Astrocyte of the spinal cord (primary cell): Measurements from ENCODE around the gene BAIAP2.

Experiments used
- DNase-seq: peaks from one replicate; pipeline ENCODE4 v3.0.0; 2011; ENCODE audit warnings: low read depth, low spot score
- H3K4me3 ChIP-seq: 2 replicates; pipeline ENCODE4 v1.5.1; 2011; ENCODE audit warnings: low read depth, mild to moderate bottlenecking, low read length, moderate library complexity
- in situ Hi-C: cut with HindIII; loops from 2 replicates; pipeline ENCODE4 v1.10.0; 2017; ENCODE audit warnings: low sequenced_read_pairs
- TF ChIP-seq, protein P1 (sequence below): IDR thresholded peaks from 2 replicates; pipeline ENCODE4 v1.5.1; 2012; ENCODE audit warnings: low read depth, mild to moderate bottlenecking, low read length, inconsistent platforms

The BAIAP2 gene

DNA sequence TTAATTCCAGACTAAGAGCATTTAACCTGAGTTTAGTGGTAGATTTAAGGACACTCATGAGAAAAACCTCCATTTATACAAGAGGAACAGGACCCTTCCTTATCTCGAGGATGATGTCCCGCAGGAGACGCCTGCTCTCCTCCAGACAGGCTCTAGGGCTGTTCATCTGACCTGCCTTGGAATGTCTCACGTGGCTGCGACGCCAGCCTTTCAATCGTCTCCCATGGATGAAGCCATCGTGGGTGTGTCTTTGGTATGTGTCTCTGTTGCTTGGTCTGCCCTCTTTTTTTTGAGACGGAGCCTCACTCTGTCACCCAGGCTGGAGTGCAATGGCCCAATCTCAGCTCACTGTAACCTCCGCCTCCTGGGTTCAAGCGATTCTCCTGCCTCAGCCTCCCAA is 26.8 kb upstream of the BAIAP2 start:
- TF ChIP-seq, protein P1, sequence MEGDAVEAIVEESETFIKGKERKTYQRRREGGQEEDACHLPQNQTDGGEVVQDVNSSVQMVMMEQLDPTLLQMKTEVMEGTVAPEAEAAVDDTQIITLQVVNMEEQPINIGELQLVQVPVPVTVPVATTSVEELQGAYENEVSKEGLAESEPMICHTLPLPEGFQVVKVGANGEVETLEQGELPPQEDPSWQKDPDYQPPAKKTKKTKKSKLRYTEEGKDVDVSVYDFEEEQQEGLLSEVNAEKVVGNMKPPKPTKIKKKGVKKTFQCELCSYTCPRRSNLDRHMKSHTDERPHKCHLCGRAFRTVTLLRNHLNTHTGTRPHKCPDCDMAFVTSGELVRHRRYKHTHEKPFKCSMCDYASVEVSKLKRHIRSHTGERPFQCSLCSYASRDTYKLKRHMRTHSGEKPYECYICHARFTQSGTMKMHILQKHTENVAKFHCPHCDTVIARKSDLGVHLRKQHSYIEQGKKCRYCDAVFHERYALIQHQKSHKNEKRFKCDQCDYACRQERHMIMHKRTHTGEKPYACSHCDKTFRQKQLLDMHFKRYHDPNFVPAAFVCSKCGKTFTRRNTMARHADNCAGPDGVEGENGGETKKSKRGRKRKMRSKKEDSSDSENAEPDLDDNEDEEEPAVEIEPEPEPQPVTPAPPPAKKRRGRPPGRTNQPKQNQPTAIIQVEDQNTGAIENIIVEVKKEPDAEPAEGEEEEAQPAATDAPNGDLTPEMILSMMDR: no peak
- in situ Hi-C loops: no loop called here
- H3K4me3 ChIP-seq: no peak overlapping the region
- DNase-seq: no peak

DNA sequence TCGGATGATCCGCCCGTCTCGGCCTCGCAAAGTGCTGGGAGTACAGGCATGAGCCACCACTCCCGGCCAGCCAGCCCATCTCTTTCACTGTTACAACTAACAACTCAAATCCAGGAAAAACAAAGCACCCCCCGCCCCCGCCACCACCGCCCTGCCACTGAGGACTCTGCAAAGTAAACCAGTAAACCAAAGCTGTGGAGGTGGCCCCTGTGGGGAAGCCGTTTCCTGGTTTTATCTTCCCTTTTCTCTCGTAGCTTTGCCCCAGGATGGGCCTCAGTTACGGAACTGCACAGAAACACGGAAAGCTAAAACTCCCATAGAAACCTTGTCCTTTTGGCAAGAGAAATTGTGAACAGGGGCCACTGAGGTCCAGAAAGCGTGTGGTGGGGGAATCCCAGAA is 25.8 kb upstream of the BAIAP2 start:
- TF ChIP-seq, protein P1: no peak
- no peak overlapping the region for H3K4me3 ChIP-seq
- in situ Hi-C loops: no loop called here
- no peak for DNase-seq

DNA sequence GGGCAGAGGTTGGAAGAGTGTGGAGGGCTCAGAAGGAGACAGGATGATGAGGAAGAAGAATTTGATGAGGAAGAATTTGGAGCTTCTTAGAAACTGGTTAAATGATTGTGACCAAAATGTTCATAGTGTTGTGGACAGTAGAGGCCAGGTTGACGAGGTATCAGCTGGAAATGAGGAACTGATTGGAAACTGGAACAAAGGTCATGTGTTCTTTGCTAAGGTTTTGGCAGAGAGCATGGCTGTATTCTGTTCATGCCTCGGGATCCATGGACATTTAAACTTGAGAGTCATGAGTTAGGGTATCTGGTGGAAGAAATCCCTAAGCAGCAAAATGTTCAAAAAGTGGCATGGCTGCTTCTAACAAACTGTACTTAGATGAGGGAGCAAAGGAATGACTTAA is 24.0 kb upstream of the BAIAP2 start:
- no peak for DNase-seq
- TF ChIP-seq, protein P1: no peak
- no peak overlapping the region for H3K4me3 ChIP-seq
- in situ Hi-C loops: no loop called here

DNA sequence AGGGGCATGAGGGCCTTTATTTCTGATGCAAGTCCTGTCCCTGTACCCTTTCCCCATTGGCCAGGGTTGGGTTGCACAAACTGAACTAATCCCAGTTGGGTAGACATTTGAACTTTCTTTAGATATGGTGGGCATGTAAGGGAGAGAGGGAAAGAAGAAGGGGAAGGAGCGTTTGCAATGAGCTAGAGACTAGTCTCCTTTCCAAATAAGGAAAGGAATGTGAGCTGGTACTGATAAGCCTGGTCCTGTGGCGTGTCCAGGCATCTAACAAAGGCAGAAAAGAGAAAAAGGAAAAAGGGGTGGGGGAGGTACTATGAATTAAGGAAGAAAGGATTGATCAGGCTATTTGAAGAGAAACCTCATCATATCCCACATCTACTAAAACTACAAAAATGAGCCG is 23.0 kb upstream of the BAIAP2 start:
- DNase-seq: no peak
- H3K4me3 ChIP-seq: no peak overlapping the region
- in situ Hi-C loops: no loop called here
- TF ChIP-seq, protein P1: no peak

DNA sequence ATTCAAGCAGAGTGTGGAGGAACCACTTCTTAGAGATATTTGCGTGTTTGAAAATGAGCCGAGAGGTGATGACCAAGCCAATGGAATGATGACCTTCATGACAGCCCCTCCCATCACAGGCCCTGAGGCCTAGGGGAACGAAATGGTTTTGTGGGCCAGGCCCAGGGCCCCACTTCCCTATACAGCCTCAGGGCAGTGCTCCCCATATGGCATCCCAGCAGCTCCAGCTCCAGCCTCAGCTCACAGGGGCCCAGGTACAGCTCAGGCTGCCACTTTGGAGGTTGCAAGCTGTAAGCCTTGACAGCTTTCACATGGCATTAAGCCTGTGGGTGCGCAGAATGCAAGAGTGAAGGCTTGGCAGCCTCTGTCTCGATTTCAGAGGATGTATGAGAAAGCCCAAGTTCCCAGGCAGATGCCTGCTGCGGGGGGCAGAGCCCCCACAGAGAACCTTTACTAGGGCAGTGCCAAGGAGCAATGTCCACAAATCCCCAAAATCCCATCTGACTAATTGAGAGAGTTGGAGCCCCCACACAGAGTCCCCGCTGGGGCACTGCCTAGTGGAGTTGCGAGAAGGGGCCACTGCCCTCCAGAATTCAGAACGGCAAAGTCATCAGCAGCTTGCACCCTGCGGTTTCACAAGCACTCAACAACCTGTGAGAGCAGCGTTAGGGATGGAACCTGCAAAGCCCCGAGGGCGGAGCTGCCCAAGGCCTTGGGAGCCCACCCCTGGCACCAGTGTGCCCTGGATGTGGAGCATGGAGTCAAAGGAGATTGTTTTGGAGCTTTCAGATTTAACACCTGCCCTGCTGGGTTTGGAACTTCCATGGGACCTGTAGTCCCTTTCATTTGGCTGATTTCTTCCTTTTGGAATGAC is 22.1 kb upstream of the BAIAP2 start:
- TF ChIP-seq, protein P1: no peak
- no peak overlapping the region for H3K4me3 ChIP-seq
- in situ Hi-C loops: no loop called here
- no peak for DNase-seq

DNA sequence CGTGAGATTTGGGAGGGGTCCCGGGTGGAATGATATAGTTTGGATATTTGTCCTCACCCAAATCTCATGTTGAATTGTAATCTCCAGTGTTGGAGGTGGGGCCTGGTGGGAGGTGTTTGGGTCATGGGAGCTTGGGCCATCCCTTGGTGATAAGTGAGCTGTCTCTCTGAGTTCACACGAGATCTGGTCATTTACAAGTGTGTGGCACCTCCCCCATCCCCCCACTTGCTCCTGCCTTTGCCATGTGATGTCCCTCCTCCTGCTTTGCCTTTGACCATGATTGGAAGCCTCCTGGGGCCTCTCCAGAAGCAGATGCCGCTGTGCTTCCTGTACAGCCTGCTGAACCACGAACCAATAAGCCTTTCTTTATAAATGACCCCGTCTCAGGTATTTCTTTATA is 21.3 kb upstream of the BAIAP2 start:
- DNase-seq: no peak
- no peak overlapping the region for H3K4me3 ChIP-seq
- in situ Hi-C loops: no loop called here
- TF ChIP-seq, protein P1: no peak
